NCI-H2171 (cell line): Measurements from ENCODE around the gene CCDC192.
"Not testable (repeated sequence)": the region's sequence is repeated elsewhere in the genome, so short reads cannot be mapped to it uniquely, and the experiment has no call there.

Experiments
- DNase-seq: peaks from one replicate; lab custom pipeline; 2025; lab: John Stamatoyannopoulos, UW

CCDC192 gene

DNA sequence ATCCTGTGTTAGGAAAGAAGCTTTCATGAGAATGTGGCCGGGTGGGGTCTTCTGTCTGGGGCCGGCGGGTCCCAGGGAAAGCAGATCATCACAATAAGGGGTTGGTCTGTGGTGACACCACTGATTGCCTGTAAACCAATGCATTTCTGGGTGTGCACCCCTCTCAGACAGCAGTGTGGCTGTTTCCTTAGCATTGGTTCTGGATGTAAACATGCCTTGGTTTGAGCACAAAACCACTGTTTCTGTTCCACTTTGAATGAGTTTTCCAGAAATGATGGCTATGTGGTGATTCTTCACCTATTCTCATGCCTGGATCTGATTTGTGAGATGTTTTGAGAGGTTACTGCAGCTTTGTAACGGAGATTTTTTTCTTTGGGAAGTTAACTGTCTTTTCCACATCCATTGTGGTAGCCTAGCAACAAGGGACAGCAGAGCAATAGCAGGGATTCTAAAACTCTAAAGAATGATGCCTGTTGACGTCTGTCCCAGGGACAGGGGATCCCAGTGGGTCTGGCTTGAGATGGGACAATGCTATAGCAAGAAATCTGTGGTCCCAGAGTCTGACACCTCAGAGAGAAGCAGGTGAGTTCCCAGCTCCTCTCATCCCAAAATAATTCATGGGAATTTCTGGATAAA, at the start of gene CCDC192:
Gene CCDC192 (plus strand): TSS at position 466 of the 636 bp plus-strand sequence. CDS start 55 bp downstream, at position 521.
- no peak for DNase-seq

GRCh38 chr5:127656825-127657224, 46.4 kb upstream of the CCDC192 start:
- no peak for DNase-seq

DNA sequence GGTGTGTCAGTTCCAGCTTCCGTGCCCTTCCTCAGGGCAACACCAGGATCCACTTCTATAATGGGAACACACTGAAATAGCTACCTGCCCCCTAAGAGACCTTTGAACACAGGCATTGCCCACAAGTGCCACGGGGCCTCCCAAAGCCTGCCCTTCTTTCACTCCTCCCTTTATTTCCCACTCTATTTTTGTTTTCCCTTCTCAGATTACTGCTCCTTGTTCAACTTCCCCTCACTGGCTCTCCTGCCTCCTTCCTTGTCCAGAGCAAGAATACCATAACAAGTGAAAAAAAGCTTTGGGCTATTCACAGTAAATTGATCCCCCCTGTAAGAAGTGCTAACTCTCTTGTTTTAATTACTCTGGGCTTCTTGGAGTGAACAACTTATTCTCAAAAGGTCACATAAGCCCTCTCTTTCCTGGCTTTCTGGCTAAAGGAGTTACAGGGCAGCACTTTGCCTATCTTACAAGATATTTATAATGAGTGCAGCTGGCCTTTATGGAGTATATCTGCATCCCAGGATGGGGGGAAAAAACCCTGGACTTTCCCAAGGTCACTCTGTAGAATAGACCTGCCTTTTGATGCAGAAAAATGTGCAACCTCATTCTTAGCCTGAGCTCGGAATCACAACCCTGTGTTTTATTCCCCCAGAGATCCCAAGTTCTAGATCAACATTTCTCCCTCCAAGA, 43.0 kb upstream of the CCDC192 start:
- no peak for DNase-seq

DNA sequence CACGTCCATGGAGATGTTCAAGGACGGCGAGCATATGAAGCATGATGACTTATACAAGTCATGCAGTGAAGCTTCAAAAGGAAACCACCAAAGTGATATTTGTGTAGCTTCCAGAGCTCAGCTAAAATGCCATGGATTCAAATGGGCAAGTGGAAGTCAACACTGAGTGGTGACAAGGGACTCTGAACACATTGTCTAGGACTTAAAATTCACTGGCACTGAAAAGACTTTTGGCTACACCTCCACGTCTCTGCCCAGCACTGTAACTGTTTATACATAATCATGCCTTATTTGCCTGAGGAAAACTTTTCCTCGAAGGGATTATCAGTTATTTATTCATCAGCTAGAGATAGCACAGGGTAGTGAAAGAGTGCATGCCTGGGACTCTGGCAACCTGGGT, 39.1 kb upstream of the CCDC192 start:
- no peak for DNase-seq

- no peak for DNase-seq
Measured at GRCh38 chr5:127665641-127666040, 37.5 kb upstream of the CCDC192 start.

- DNase-seq: peak; percentile 29
Measured at GRCh38 chr5:127666043-127666716, 37.0 kb upstream of the CCDC192 start.

DNA sequence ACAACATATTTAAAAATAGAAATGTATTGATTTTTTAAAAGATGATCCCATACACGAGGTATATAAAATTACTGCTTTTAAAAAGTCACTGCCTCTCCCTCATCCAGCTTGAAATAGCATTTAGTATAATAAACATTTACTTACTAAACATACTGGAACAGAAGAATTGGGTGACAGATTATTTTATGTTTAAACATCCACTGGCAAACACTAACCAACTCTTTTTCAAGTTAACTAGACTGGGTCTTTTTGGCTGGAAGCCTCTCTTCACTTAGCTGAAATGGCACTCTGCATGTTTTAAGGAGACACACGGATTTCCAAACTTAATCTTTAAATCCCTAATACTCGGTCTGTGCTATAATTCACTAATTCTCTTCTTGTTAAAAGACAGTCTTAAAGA, 35.3 kb upstream of the CCDC192 start:
- no peak for DNase-seq

- DNase-seq: no peak
Measured at GRCh38 chr5:127671218-127671617, 32.0 kb upstream of the CCDC192 start.

DNA sequence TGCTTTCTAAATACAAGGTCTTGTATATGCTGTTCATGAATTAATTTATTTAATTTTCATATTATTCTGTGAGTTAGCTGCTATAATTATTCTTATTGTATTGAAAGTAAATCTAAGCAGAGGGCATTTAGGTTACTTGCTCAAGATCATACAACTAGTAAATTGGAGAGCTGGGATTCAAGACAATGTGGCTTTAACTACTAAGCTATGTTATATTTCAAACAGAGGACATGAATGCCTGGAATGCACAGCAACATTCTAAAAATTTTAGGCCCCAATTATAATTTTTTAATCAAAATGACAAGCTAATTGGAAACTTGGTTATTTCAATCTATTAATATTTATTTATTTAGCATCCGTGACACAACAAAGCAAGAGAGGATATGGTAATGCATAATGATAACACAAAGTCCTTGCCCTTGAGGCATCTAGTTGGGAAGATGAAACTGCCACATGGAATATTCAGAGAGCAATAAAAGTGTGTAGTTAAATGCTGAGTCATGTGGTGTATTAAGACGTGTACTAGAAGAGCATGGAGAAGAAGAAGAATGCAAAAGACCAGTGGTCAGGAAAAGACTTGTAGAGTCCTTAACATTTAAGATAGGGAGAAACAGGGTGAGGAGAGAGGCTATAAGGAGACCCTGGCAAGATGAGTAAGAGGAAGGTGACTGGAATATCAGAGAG, 29.9 kb upstream of the CCDC192 start:
- DNase-seq: no peak

GRCh38 chr5:127676951-127677350, 26.2 kb upstream of the CCDC192 start:
- not testable (repeated sequence) for DNase-seq

GRCh38 chr5:127679691-127680330, 23.4 kb upstream of the CCDC192 start:
- DNase-seq: not testable (repeated sequence)

DNA sequence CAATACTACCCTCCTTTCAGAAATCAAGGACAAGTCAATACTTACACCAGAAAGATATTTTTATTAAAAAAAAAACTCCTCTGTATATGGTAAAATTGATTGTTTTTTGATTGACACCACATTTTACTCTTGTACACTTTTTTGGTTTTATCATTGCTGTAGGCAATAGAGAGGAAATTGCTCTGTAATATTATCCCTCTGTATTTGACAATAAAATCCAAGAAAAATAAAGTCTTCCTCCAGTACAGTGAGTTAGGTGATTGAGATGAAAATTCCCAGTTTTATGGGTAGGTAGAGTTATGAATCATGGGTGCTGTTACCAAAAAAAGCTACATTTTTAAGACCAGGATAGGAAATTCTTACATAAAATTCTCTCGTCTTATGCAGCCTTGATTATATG, 22.6 kb upstream of the CCDC192 start:
- no peak for DNase-seq

GRCh38 chr5:127683008-127683407, 20.2 kb upstream of the CCDC192 start:
- no peak for DNase-seq

GRCh38 chr5:127684726-127685467, 18.3 kb upstream of the CCDC192 start:
- DNase-seq: no peak

DNA sequence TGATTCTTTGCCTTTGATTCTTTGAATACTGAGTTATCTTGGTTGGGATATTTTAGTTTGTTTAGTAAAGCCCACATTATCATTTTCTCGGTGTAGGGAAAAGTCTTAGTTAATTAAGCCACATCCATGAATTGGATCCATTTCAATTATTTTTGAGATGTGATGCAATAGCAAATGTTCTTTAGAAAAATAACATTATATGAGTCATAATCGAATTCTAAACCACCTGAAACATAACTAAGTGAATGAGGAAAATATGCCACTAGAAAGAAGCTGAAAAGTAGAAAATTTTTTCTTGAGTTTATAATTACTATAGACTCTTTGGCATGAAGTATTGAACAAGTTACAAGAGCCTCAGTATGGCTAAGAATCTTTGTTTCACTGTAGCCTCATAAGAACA, 17.5 kb upstream of the CCDC192 start:
- DNase-seq: no peak

- no peak for DNase-seq
Measured at GRCh38 chr5:127686424-127686823, 16.8 kb upstream of the CCDC192 start.

GRCh38 chr5:127694518-127695171, 8.5 kb upstream of the CCDC192 start:
- DNase-seq: no peak

DNA sequence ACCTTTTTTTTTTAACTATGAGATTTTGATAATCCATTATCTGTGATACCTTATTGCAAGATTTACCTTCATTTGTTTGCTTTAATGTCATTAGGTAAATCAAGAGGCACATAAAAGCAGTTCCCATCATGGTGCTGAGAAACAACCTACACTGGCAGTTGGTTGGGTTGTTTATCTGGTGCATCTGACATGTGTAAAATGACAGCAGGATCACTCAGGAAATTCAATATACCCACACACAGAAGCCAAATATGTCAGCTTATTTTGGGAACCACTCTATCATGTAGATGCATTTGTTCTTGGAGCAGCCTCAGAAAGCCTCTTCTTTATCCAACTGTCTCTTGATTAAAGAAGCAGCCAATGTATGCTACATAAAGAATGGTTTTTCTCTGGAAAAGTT, 7.8 kb upstream of the CCDC192 start:
- DNase-seq: peak; percentile 54

DNA sequence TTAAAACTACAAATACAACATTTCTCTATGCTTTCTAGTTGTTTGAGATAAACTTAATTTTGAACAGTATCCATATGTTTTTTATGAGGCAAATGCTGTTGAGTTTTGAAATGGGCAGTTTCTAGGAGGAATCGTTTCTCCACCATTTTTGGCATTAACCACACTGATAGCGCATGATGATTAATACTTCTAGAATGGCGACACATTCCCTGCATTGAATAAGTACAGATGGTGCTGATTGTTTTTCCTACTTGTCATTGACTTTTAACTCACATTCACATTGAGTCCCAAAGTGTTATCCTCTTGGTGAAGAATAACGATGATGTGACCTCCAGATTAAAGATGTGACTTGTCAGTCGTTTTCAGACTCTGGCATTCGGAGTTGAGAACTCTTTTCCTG, 6.5 kb upstream of the CCDC192 start:
- DNase-seq: no peak

DNA sequence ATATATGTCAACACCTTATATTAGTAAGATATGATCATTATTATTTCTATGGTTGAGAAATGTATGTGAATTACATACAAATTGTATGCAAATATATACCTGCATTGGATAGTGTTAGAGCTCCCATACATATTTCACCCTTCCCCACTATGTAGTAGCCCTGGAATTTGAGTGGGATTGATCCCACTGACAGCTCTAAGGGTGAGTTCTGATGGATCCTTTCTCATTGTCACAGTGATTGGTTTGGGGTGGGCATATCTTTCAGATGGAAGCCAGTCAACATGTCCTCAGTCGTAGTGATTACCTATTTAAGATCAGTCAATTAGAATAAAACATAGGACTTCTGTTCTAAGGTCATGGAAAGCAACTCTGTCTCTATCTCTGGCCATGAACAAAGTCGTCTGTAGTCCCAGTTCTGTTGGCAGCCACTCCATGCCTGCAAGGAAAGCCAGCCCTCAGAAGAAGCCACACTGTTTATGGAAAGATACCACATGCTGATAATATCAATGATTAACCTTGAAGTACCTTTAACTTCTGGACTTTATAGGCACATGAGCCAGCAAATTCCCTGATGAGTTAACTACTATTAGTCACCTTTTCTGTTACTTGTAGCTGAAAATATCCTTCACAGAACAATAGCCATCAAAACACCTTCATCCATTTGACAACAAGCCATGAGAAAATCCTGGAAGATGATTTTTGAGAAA, 5.1 kb upstream of the CCDC192 start:
- DNase-seq: no peak
